GM19395 (cell line): ENCODE results near the gene STAG1.
"Not testable (repeated sequence)": the region's sequence is repeated elsewhere in the genome, so short reads cannot be mapped to it uniquely, and the experiment has no call there.

Experiments
- ATAC-seq: cut with Tn5 transposase; IDR thresholded peaks from one replicate; pipeline ENCODE4 v1.9.1; 2021; ENCODE audit warnings: mild to moderate bottlenecking, moderate library complexity; ENCODE audit not compliant: unreplicated experiment

Gene STAG1

GRCh38 chr3:136604961-136605360 lies 147.2 kb downstream of the STAG1 start:
- no peak for ATAC-seq

- ATAC-seq, result no peak
Observed at GRCh38 chr3:136602818-136603217, 149.4 kb downstream of the STAG1 start.

GRCh38 chr3:136595913-136596697 lies 156.1 kb downstream of the STAG1 start:
- ATAC-seq, result no peak

GRCh38 chr3:136586580-136586979 lies 165.6 kb downstream of the STAG1 start:
- no peak for ATAC-seq

GRCh38 chr3:136584728-136585127 lies 167.4 kb downstream of the STAG1 start:
- ATAC-seq, result no peak

- ATAC-seq, result no peak
Observed at GRCh38 chr3:136583823-136584222, 168.4 kb downstream of the STAG1 start.

GRCh38 chr3:136577791-136578190 lies 174.4 kb downstream of the STAG1 start:
- no peak for ATAC-seq

GRCh38 chr3:136576279-136577009 lies 175.7 kb downstream of the STAG1 start:
- ATAC-seq, result no peak

GRCh38 chr3:136567599-136568188 lies 184.5 kb downstream of the STAG1 start:
- ATAC-seq, result no peak

GRCh38 chr3:136564962-136565361 lies 187.2 kb downstream of the STAG1 start:
- ATAC-seq, result not testable (repeated sequence)

GRCh38 chr3:136562026-136562425 lies 190.2 kb downstream of the STAG1 start:
- no peak for ATAC-seq

GRCh38 chr3:136559896-136560295 lies 192.3 kb downstream of the STAG1 start:
- ATAC-seq, result no peak

- not testable (repeated sequence) for ATAC-seq
Observed at GRCh38 chr3:136549461-136549860, 202.7 kb downstream of the STAG1 start.

GRCh38 chr3:136547293-136547692 lies 204.9 kb downstream of the STAG1 start:
- no peak for ATAC-seq

GRCh38 chr3:136546720-136547119 lies 205.5 kb downstream of the STAG1 start:
- no peak for ATAC-seq

GRCh38 chr3:136545664-136546268 lies 206.4 kb downstream of the STAG1 start:
- ATAC-seq, result no peak

GRCh38 chr3:136544532-136544931 lies 207.6 kb downstream of the STAG1 start:
- ATAC-seq, result no peak

- ATAC-seq, result no peak
Observed at GRCh38 chr3:136543385-136543784, 208.8 kb downstream of the STAG1 start.

GRCh38 chr3:136535906-136536305 lies 216.3 kb downstream of the STAG1 start:
- ATAC-seq, result no peak

- ATAC-seq, result no peak
Observed at GRCh38 chr3:136532766-136533165, 219.4 kb downstream of the STAG1 start.

- no peak for ATAC-seq
Observed at GRCh38 chr3:136518102-136518501, 234.1 kb downstream of the STAG1 start.
